ENCODE measurements around the gene CHMP6. TPM values are rescaled to one million over a fixed set of nuclear protein-coding genes. Genes with fewer than 3 reads are reported as not detected.

CHMP6 gene
- total RNA-seq, 3 donors from 2014 or later (not counting 1 experiment from before 2014, with no cell fraction given) = 26.8 to 33.3 (median 33.0) TPM

DNA sequence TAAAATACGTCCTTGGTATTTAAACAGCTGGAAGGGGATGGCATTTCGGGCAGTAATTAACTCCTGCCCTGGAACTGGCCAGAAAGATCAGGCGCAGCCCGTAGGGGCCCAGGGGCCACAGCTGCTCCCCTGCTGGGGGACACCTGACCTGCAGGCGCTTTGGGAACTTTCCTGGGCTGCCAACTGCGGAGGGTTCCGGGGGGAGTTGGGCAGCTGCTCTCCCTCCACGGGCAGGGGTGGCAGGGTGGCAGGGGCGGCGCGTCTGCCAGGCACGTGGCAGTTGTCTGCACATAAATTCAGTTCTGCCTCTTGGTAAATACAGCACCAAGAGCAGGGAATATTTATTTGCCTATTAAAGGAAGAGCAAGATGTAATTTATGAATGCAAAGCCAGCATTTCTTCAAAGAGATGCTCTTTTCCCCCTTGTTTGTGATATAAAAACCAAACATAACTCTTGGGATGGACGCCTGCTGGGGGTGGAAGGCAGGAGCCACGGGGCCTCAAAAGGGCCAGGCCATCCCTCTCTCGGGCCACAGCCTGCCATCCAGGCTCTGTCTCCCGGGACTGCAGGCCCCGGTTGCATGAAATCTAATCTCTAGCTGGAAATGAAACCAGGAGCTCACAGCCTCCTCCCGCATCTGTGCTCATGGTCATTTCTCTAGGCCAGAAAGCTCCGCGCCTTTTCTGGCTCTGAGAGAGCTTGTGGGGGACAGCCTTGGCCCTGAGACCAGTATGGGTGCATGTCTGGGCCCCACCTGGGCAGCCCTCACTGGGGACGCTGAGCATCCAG, 29.9 kb upstream of the CHMP6 start:
- Mint-ChIP-seq H3K9me3 (no peaks in the 10 kb centered on the region), H3K27ac (no peak overlapping the region), H3K36me3 (no peaks in the 10 kb centered on the region), H3K4me3 (no peak overlapping the region), H3K4me1 (no peaks in the 10 kb centered on the region), H3K27me3 (ENCODE audit: low read depth in 2 of 2) (no peaks in the 10 kb centered on the region)
- H3K27me3 ChIP-seq (ENCODE audit: control insufficient read depth, insufficient read depth, low read length) = no peaks in the 10 kb centered on the region
- no peak for ATAC-seq
- no peak overlapping the region for H3K27ac ChIP-seq (ENCODE audit: low read length)
- TF ChIP-seq, protein P1, sequence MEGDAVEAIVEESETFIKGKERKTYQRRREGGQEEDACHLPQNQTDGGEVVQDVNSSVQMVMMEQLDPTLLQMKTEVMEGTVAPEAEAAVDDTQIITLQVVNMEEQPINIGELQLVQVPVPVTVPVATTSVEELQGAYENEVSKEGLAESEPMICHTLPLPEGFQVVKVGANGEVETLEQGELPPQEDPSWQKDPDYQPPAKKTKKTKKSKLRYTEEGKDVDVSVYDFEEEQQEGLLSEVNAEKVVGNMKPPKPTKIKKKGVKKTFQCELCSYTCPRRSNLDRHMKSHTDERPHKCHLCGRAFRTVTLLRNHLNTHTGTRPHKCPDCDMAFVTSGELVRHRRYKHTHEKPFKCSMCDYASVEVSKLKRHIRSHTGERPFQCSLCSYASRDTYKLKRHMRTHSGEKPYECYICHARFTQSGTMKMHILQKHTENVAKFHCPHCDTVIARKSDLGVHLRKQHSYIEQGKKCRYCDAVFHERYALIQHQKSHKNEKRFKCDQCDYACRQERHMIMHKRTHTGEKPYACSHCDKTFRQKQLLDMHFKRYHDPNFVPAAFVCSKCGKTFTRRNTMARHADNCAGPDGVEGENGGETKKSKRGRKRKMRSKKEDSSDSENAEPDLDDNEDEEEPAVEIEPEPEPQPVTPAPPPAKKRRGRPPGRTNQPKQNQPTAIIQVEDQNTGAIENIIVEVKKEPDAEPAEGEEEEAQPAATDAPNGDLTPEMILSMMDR (IDR thresholded peaks at IDR 0.05) = no peak
- H3K4me1 ChIP-seq (ENCODE audit: control insufficient read depth, insufficient read depth, low read length) = no peaks in the 10 kb centered on the region
- H3K9me3 ChIP-seq (ENCODE audit: control insufficient read depth, insufficient read depth, low read length) = no peaks in the 10 kb centered on the region
- no peak overlapping the region for H3K4me3 ChIP-seq (ENCODE audit: low read length)
- peaks cover 9% of the 10 kb centered on the region for H3K36me3 ChIP-seq (ENCODE audit: control insufficient read depth, insufficient read depth, low read length)
- DNase-seq = no peak
- intact Hi-C loops (cut with micrococcal nuclease) = no loop called here
- 95% methylated on average over 21 of the region's 21 CpGs for WGBS (ENCODE audit: insufficient coverage)

DNA sequence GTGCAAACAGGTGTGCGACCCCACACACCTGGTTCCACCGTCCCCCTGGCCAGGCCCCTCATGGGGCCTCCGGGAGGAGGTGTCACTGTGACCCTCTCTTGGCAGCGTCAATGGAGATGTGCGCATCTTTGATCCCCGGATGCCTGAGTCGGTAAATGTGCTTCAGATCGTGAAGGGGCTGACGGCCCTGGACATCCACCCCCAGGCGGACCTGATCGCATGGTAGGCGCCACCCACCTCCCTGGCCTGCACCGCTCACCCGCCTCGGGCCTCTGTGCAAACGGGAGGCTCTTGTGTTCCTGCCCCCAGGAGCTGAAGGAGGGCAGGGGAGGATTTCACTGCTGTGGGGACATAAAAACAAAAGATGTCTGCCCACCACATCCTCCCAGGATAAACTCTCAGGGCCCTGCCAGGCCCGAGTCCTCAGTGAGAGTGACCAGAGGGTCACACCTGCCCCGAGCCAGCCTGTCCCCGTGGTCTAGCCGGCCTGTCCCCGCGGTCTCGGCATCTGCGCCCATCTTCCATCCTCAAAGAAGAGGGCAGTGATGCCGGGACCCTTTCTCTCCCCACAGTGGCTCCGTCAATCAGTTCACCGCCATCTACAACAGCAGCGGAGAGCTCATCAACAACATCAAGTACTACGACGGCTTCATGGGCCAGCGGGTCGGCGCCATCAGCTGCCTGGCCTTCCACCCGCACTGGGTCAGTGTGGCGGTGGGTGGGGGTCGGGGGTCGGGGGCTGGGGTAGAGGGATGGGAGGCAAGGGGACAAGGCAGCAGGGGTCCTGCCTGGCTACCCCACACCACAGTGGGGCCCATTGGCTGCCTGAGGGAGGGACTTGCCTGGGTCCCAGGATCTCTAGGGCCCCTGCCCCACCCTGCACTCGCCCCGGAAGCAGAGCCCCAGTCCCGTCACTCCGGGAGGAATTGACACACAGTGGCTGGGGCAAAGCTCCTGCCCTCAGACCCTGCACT, 29.0 kb upstream of the CHMP6 start:
- Mint-ChIP-seq H3K27me3 (ENCODE audit: low read depth in 2 of 2) (no peaks in the 10 kb centered on the region), H3K4me1 (no peaks in the 10 kb centered on the region), H3K27ac (no peak overlapping the region), H3K36me3 (no peaks in the 10 kb centered on the region), H3K9me3 (no peaks in the 10 kb centered on the region), H3K4me3 (no peak overlapping the region)
- no peak for DNase-seq
- Histone ChIP-seq H3K27ac (ENCODE audit: low read length) (no peak overlapping the region), H3K36me3 (ENCODE audit: control insufficient read depth, insufficient read depth, low read length) (peaks cover 9% of the 10 kb centered on the region), H3K4me1 (ENCODE audit: control insufficient read depth, insufficient read depth, low read length) (no peaks in the 10 kb centered on the region), H3K4me3 (ENCODE audit: low read length) (no peak overlapping the region), H3K27me3 (ENCODE audit: control insufficient read depth, insufficient read depth, low read length) (no peaks in the 10 kb centered on the region), H3K9me3 (ENCODE audit: control insufficient read depth, insufficient read depth, low read length) (no peaks in the 10 kb centered on the region)
- no peak for ATAC-seq
- intact Hi-C loops (cut with micrococcal nuclease) = no loop called here
- 95% methylated on average over 37 of the region's 41 CpGs for WGBS (ENCODE audit: insufficient coverage)
- TF ChIP-seq, protein P1 (IDR thresholded peaks at IDR 0.05) = no peak

DNA sequence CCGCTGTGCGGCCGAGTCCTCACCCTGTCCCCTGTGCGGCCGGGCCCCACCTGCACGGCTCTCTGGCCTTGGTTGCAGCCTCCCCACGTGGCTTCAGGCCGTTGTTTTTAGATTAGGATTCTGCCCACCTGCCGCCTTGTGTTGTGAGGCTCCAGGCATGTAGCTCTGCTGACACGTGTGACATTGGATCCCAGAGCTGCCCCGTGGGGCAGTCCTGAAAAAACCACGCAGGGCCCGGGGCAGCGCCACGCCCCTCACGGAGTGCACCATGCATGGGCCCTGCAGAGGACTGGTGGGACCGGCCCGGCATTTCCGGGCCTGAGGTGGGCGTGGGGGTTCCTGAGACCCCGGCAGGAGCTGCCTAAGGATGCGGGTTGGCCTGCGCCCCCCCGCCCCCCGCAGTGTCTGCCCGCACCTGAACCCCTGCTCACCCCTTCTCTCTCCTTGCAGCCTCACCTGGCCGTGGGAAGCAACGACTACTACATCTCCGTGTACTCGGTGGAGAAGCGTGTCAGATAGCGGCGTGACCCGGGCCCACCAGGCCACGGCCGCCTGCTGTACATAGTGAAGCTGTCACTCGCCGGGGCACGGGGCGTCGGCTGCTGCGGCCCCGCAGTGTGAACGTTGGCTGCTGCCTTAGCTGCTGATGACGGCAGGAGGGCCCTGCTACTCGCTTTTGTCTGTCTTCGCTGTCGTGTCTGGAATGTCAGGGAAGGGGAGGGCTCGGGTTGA, 27.7 kb upstream of the CHMP6 start:
- intact Hi-C loops (cut with micrococcal nuclease) = no loop called here
- WGBS (ENCODE audit: insufficient coverage) = 95% methylated on average over 49 of the region's 49 CpGs
- no peak overlapping the region for H3K27ac Mint-ChIP-seq
- H3K27me3 Mint-ChIP-seq (ENCODE audit: low read depth in 2 of 2) = no peaks in the 10 kb centered on the region
- ATAC-seq (no peak), DNase-seq (no peak)
- H3K4me1 Mint-ChIP-seq = no peaks in the 10 kb centered on the region
- H3K4me3 Mint-ChIP-seq = no peak overlapping the region
- H3K36me3 ChIP-seq (ENCODE audit: control insufficient read depth, insufficient read depth, low read length) = peaks cover 9% of the 10 kb centered on the region
- H3K36me3 Mint-ChIP-seq = no peaks in the 10 kb centered on the region
- H3K4me3 ChIP-seq (ENCODE audit: low read length) = no peak overlapping the region
- TF ChIP-seq, protein P1 (IDR thresholded peaks at IDR 0.05) = no peak
- no peaks in the 10 kb centered on the region for H3K27me3 ChIP-seq (ENCODE audit: control insufficient read depth, insufficient read depth, low read length)
- no peaks in the 10 kb centered on the region for H3K9me3 Mint-ChIP-seq
- peaks cover 4% of the 10 kb centered on the region for H3K4me1 ChIP-seq (ENCODE audit: control insufficient read depth, insufficient read depth, low read length)
- no peaks in the 10 kb centered on the region for H3K9me3 ChIP-seq (ENCODE audit: control insufficient read depth, insufficient read depth, low read length)
- H3K27ac ChIP-seq (ENCODE audit: low read length) = no peak overlapping the region
